Activated CD4-positive, alpha-beta T cell treated with anti-CD3 and anti-CD28 coated beads, Interleukin-2, amount 50 U/mL, for 24 hours (primary cell): ENCODE data around the gene CPB1.
"Not testable (repeated sequence)": the region's sequence is repeated elsewhere in the genome, so short reads cannot be mapped to it uniquely, and the experiment has no call there.

Experiments used
- DNase-seq, 2 donors: peaks; one replicate each; pipeline ENCODE4 v3.0.0-alpha.2; 2020; ENCODE audit warnings: low read depth in 1 of 2, low spot score in 1 of 2

Gene CPB1

DNA sequence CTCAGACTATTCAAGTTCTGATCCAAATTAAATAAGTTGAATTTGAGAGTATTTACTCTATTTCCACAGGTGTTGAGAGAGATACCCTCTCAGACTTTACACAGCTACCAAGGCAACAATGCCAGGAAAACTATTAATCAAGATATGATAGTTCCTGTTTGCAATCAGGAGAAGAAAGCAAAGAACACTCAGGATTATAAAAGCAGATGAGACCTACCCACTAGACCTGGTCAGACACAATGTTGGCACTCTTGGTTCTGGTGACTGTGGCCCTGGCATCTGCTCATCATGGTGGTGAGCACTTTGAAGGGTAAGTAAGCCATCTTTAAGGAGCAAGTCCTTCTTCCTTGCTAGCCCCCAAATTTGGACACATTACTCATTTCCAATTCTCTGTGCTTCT, at the start of gene CPB1:
Gene CPB1 (plus strand): TSS at position 227 of the 400 bp plus-strand sequence. CDS start 13 bp downstream, at position 240.
- DNase-seq = no peak

- no peak for DNase-seq
Measured at GRCh38 chr3:148778926-148779325, 48.7 kb upstream of the CPB1 start.

DNA sequence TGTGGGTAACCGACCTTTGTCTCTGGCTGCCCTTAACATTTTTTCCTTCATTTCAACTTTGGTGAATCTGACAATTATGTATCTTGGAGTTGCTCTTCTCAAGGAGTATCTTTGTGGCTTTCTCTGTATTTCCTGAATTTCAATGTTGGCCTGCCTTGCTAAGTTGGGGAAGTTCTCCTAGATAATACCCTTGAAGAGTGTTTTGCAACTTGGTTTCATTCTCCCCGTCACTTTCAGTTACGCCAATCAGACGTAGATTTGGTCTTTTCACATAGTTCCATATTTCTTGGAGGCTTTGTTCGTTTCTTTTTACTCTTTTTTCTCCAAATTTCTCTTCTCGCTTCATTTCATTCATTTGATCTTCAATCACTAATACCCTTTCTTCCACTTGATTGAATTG, 42.6 kb upstream of the CPB1 start:
- not testable (repeated sequence) for DNase-seq

DNA sequence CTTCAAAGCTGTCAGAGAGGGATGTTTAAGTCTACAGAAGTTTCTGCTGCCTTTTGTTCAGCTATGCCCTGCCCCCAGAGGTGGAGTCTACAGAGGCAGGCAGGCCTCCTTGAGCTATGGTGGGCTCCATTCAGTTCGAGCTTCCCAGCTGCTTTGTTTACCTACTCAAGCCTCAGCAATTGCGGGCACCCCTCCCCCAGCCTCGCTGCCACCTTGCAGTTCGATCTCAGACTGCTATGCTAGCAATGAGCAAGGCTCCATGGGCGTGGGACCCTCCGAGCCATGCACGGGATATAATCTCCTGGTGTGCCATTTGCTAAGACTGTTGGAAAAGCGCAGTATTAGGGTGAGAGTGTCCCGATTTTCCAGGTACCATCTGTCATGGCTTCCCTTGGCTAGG, 41.5 kb upstream of the CPB1 start:
- not testable (repeated sequence) for DNase-seq

DNA sequence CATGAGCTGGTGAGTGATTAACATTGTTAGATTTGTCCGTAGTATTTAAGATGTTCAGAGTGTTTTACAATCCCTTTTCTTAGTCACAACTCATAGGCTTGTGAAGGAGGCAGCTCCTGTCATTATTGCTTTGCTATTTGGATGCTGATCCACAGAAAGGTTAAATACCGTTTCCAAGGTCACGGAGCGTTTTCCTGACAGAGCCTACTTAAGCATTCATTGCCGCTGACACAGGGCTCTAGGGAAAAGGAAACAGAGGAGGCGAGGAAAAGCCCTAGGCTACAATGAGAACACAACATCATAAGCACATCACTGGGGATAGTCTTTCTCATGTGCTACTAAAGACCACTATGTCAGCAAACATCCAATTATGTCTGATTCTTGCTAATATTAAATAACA, 38.5 kb upstream of the CPB1 start:
- DNase-seq = no peak

GRCh38 chr3:148789906-148790305, 37.7 kb upstream of the CPB1 start:
- DNase-seq = no peak

DNA sequence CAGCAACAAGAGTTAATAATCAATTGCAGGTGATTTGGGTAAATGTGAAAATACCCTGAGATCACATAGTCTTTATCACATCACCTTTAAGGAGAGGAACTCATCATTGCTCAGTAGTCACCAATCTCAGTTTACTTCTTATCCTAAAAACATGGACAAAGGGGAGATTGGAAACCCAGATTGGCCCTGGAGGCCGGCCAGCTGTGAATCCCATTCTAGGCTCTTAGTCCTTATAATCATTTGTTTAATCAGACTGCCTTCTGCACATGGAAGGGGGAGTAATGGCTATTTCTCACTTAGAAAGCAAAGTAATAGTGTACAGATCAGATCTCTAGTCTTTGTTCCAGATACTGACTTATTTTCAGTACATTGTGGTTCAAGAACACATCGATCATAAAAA, 37.2 kb upstream of the CPB1 start:
- no peak for DNase-seq

DNA sequence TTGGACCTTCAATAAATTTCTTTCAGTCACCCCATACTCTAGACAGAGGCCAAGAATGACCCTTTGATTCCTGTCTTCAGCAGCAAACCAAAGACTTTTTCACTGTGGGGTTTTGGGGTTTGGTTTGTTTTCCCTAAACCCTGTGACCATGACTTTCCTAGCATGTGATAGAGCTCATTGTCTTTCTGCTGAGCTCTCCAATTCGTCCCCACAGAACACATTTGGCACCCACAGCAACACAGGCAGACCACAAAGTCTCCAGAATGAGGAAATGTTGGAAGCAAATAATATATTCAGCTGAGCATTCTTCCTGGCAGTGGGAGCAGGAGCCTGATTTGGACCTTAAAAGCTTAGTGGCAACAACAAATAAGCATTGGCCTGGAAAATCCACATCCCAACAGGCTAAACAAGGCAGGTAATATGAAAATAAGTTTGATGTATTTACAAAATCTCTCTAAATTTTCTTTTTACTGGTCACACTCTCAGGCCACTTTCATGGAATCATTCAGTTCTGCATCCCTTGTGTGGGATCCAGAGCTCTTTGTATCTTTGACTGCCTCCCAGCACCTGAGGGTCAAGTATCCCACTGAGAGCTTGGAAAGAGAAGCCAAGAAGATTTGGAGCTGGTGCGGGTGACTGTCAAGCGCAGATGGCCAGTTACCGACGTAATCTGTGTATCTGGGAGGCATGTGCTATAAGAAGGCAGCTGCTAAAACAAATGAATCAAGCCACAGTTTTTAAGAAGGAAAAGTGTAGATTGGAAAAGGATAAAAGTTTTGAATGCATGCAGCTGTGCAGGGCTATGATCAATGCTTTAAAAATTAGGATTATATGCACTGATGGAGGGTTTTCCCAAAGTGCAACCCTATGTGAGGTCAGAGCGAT, 36.5 kb upstream of the CPB1 start:
- DNase-seq = no peak

GRCh38 chr3:148791920-148792319, 35.7 kb upstream of the CPB1 start:
- no peak for DNase-seq

DNA sequence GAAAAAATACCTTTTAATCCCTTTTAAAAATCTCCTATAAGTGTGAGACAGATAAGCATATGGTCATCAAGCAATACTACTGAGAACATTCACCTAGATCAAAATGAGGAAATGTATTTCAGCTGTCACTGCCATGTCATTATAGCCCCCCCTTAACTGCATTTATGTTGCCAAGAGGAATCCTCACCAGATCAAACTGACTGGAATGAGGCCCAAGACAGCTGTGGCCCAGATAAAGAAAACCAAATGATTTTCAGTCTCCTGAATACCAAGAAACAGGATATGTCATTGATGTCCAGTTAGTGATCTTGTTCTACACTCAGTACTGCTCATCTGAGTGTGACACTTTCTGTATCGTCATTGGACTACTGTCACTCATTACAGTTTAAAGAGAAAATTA, 35.1 kb upstream of the CPB1 start:
- DNase-seq = no peak

DNA sequence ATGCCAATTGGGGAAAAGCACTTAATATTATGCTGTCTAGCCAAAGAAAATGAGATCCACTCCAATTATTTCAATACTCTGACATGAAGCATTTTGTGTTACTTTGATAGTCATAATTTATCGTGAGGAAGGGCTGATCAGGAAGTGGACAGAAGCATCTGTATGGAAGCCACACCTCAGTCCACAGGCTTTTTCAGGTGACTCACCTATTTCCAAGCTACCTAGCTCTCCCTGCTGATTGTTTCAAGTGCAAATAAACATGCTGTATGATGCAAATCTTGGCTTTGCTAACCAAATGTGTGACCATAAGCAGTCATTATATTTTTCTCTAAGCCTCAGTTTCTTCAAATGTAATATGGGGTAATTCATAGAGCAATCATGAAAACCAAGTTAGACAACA, 30.8 kb upstream of the CPB1 start:
- no peak for DNase-seq

DNA sequence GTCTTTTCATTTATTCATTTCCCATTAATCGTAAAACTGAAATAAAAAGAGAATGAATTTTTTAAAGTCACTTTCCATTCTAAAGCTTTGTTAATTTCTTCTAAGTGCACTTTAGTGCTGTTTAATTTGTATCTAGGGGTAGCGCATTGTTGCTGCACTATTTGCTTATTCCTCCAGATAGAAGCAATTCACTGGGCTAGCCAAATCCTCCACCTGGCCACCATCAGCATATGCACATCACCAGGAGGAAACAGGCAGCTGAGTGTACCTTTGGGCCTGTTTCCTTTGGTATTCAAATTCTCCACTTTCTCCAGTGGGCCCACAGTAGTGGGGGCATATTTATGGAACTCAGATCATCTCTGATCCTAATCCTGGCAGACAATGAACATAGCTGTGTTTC, 29.8 kb upstream of the CPB1 start:
- no peak for DNase-seq

GRCh38 chr3:148800414-148800813, 27.2 kb upstream of the CPB1 start:
- no peak for DNase-seq

GRCh38 chr3:148809835-148810234, 17.8 kb upstream of the CPB1 start:
- DNase-seq = no peak

DNA sequence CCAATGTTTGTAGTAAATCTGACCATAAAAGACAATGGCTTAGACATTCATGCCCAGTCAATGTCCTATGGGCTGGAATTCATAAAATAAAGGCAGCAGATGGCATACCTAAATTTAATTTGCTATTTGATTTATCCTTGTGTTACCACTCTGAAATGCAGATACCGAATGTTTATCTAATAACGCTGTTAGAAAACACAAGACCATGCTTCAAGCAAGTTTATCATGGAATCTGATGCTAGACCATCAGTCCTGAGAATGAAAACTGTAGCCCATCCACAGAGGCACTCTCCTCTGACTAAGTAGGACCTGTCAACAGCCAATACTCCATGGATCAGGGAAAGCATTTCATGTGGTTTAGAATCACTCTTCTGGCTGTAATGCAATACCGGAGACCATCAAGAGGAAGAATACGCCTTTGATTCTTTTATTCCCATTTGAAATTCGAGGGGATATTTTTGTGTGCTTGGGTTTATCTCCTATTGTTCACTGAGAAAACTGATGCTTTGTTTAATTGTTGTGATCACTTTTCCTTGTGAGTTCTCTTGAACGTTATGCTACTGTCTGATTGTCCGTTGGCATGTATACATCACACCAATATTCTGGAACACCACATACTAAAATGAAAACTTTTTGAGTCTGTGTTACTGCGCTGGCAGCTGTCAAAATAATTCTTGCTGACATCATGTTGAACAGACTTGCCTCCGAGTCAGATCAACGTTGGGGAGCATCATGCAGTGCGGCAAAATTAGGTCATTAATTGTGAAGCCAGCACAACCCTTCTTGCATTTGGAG, 12.1 kb upstream of the CPB1 start:
- DNase-seq = no peak

GRCh38 chr3:148816427-148816826, 11.2 kb upstream of the CPB1 start:
- no peak for DNase-seq

GRCh38 chr3:148816981-148817525, 10.6 kb upstream of the CPB1 start:
- DNase-seq = no peak

GRCh38 chr3:148820361-148821245, 7.0 kb upstream of the CPB1 start:
- DNase-seq = no peak

DNA sequence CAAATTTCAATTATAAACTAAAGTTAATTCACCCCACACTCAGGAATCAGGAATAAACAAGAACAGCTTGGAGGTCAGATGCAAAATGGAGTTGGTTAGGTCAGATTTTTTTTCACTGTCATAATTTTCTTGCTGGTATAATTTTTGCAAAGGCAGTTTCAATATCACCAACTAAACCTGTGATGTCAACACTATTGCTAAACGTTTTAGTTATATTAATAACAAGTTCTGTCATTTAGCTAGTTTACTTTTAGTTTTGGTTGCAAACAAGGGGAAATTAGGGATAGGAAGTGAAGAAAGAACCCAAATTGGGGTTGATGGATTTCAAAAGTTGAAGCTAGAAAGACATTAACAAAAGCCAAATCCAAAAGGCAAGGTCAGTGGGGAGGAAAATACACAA, 4.6 kb upstream of the CPB1 start:
- no peak for DNase-seq

DNA sequence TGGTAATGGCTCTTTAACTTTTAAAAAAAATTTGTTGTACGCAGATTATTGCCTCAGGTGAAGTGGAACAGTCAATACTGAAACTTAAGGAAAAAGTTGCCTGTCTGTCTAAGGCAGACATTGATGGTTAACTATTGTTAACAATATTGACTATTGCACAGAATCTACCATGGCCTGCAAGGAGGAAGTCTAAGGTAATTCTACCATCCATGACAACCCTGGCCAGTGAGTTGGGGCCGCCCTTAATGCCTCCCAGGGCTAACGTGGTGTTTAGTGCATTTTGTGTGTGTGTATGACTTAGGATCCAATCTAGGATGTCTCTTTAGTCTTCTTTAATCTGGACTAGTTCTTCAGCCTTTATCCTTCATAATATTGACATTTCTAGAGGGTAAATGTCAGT, 2.1 kb upstream of the CPB1 start:
- no peak for DNase-seq

DNA sequence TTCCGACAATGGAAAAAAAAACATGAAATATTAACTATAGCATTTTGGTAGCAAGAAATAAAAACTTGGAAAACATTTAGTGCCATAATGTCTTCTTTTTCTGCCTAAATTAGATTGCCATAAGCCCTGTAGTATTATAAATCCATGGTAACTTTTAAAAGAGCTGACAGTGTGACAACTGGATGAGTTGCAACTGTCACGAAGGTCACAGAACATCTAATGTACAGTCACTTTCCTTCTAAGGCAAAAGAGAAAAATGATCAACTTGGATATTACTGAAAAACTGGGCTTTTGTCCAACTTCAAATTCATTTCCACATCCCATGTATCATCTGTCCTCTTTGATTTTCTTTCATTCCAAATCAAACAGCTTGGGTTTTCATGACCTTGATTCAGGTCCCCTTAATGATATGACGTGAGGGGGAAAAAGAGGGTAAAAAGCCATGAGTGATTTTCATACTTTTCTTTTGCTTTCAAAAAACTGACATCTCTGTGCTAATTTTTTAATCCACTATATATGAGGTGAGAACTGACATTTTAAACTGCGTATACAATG, 602 bp downstream of the CPB1 start:
- no peak for DNase-seq
